ENCODE results near the gene SLC4A9. TPM values are rescaled to one million over a fixed set of nuclear protein-coding genes. Genes with fewer than 3 reads are reported as not detected.

Gene SLC4A9
- 0.04 TPM in 1 of 5 replicates, not detected in the others for total RNA-seq (2022; extraction: Qiagen RNA extraction)

GRCh38 chr5:140360101-140360500, at the start of gene SLC4A9:
Gene SLC4A9 (plus strand): TSS chr5:140360194. CDS start chr5:140360237, 43 bp downstream.

DNA sequence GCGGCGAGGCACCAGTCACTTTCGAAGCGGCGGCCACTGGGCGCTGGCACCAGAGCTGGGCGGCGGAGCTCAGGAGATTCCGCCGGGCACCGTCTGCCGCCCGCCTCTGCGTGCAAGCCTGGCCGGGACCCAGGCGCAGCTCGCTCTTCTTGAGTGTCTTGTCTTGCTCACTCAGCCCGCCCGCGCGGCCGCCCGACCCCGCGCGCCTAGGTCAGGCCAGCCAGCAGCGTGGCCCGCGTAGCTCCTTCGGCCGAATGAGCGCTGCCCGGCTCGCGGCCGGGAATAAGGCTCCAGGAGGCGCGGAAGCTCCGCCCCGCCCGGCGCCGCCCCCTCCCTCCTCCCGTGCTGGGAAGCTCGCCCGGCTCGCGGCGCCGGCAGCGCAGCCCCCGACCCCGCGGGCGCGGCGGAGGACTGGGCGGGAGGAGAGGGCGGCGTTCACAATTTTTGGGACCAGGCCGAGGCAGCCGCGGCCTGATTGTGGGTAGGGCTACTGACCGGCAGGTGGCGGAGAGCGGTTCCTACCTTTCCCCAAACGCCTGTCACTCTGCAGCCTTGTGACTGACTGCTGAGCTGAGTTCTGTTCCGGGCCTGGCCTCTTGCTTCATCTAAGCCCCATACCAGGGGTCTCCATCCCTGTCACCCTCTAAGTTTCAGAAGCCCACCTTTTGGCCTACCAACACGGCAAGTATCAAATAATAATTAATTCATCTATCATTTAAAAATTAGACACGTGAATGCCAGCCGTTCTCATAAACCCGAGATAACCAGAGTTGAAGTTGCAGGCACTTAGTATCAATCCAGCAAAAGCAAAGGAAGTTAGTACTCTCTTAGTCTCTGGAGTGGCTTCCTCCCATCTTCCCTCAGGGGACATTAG, 13.4 kb upstream of the SLC4A9 start, which contains the start of gene HBEGF:
TSS of gene HBEGF (minus strand) at position 256 of the 874 bp plus-strand sequence. CDS start 275 bp downstream, outside the sequence.

GRCh38 chr5:140401362-140402257, 41.6 kb downstream of the SLC4A9 start, which contains the start of gene ANKHD1:
Gene ANKHD1 (plus strand): TSS chr5:140401833. CDS start chr5:140401968, 135 bp downstream.

Other genes starting within 250 kb of the SLC4A9 start
- gene PURA, start 246.1 kb upstream of the SLC4A9 start, total RNA-seq (2022; extraction: Qiagen RNA extraction), result 3.9 to 6.2 TPM (median 5.3 TPM) in 5 replicates
- gene IGIP, start 234.3 kb upstream of the SLC4A9 start, total RNA-seq (2022; extraction: Qiagen RNA extraction), result 0.60 to 1.1 TPM (median 0.85 TPM) in 5 replicates
- 136 to 252 TPM (median 141 TPM) in 5 replicates for gene CYSTM1, start 185.0 kb upstream of the SLC4A9 start, total RNA-seq (2022; extraction: Qiagen RNA extraction)
- 86.3 to 143 TPM (median 88.9 TPM) in 5 replicates for gene PFDN1, start 57.1 kb upstream of the SLC4A9 start, total RNA-seq (2022; extraction: Qiagen RNA extraction)
- 5.5 to 6.7 TPM (median 5.7 TPM) in 5 replicates for gene HBEGF, start 13.6 kb upstream of the SLC4A9 start, total RNA-seq (2022; extraction: Qiagen RNA extraction)
- 40.4 to 60.3 TPM (median 54.5 TPM) in 5 replicates for gene ANKHD1, start 41.6 kb downstream of the SLC4A9 start, total RNA-seq (2022; extraction: Qiagen RNA extraction)
- gene EIF4EBP3, start 187.5 kb downstream of the SLC4A9 start, total RNA-seq (2022; extraction: Qiagen RNA extraction), result 1.3 to 3.1 TPM (median 1.8 TPM) in 5 replicates
- gene SRA1, start 197.3 kb downstream of the SLC4A9 start, total RNA-seq (2022; extraction: Qiagen RNA extraction), result 37.0 to 43.4 TPM (median 40.9 TPM) in 5 replicates
- 2.9 to 6.0 TPM (median 5.6 TPM) in 5 replicates for gene APBB3, start 204.4 kb downstream of the SLC4A9 start, total RNA-seq (2022; extraction: Qiagen RNA extraction)
- 64.1 to 84.6 TPM (median 81.5 TPM) in 5 replicates for gene SLC35A4, start 204.6 kb downstream of the SLC4A9 start, total RNA-seq (2022; extraction: Qiagen RNA extraction)